Measurements from ENCODE around the gene ANKRD16.
"Not testable (repeated sequence)": the region's sequence is repeated elsewhere in the genome, so short reads cannot be mapped to it uniquely, and the experiment has no call there.

ANKRD16 gene

GRCh38 chr10:5911670-5912069, 22.0 kb upstream of the ANKRD16 start:
- ATAC-seq = no peak
- TF ChIP-seq ZNF70 (CRISPR knock-in tag; IDR thresholded peaks at IDR 0.05) = no peak
- no peak for TF ChIP-seq ZC3H10 (CRISPR knock-in tag; IDR thresholded peaks at IDR 0.05)
- no peak for TF ChIP-seq ZNF8 (CRISPR knock-in tag; IDR thresholded peaks at IDR 0.05)
- no peak for TF ChIP-seq GLIS3 (CRISPR knock-in tag; IDR thresholded peaks at IDR 0.05)
- TF ChIP-seq CSDC2 (CRISPR knock-in tag; IDR thresholded peaks at IDR 0.05) = no peak
- no peak for TF ChIP-seq ZNF565 (CRISPR knock-in tag; conservative IDR thresholded peaks at IDR 0.05; ENCODE audit: low read depth)

- TF ChIP-seq TCF4 (CRISPR knock-in tag; IDR thresholded peaks at IDR 0.05; ENCODE audit: borderline replicate concordance) (no peak), ZFP3 (CRISPR knock-in tag; IDR thresholded peaks at IDR 0.05) (no peak), ZFP30 (CRISPR knock-in tag; IDR thresholded peaks at IDR 0.05) (no peak)
- ATAC-seq = no peak
Observed at GRCh38 chr10:5910323-5911100, 20.8 kb upstream of the ANKRD16 start.

GRCh38 chr10:5908676-5909075, 19.0 kb upstream of the ANKRD16 start:
- ATAC-seq = not testable (repeated sequence)

GRCh38 chr10:5906651-5907050, 17.0 kb upstream of the ANKRD16 start:
- no peak for ATAC-seq
- TF ChIP-seq TSHZ2 (CRISPR knock-in tag; IDR thresholded peaks at IDR 0.05) (no peak), ISL1 (CRISPR knock-in tag; IDR thresholded peaks at IDR 0.05) (no peak), PATZ1 (CRISPR knock-in tag; IDR thresholded peaks at IDR 0.05; ENCODE audit: borderline replicate concordance) (no peak), ZC3H10 (CRISPR knock-in tag; IDR thresholded peaks at IDR 0.05) (no peak), BACH2 (CRISPR knock-in tag; IDR thresholded peaks at IDR 0.05; ENCODE audit: borderline replicate concordance) (no peak), OSR1 (CRISPR knock-in tag; IDR thresholded peaks at IDR 0.05) (no peak), SNAI2 (CRISPR knock-in tag; IDR thresholded peaks at IDR 0.05) (no peak), ZFP30 (CRISPR knock-in tag; IDR thresholded peaks at IDR 0.05) (no peak), ZNF70 (CRISPR knock-in tag; IDR thresholded peaks at IDR 0.05) (no peak), ZFP3 (CRISPR knock-in tag; IDR thresholded peaks at IDR 0.05) (no peak), ESRRG (CRISPR knock-in tag; IDR thresholded peaks at IDR 0.05) (no peak), GLIS3 (CRISPR knock-in tag; IDR thresholded peaks at IDR 0.05) (no peak), ZNF565 (CRISPR knock-in tag; conservative IDR thresholded peaks at IDR 0.05; ENCODE audit: low read depth) (no peak), RARB (CRISPR knock-in tag; IDR thresholded peaks at IDR 0.05) (no peak), ZNF8 (CRISPR knock-in tag; IDR thresholded peaks at IDR 0.05) (no peak), CSRNP3 (CRISPR knock-in tag; IDR thresholded peaks at IDR 0.05) (no peak), TOX (CRISPR knock-in tag; IDR thresholded peaks at IDR 0.05; ENCODE audit: borderline replicate concordance) (no peak), CSDC2 (CRISPR knock-in tag; IDR thresholded peaks at IDR 0.05) (no peak), TCF4 (CRISPR knock-in tag; IDR thresholded peaks at IDR 0.05; ENCODE audit: borderline replicate concordance) (no peak), ARNTL (CRISPR knock-in tag; IDR thresholded peaks at IDR 0.05; ENCODE audit: borderline replicate concordance, low read depth) (no peak)

GRCh38 chr10:5905854-5906507, 16.3 kb upstream of the ANKRD16 start:
- ATAC-seq = no peak
- TF ChIP-seq CSRNP3 (CRISPR knock-in tag; IDR thresholded peaks at IDR 0.05) = no peak
- no peak for TF ChIP-seq ISL1 (CRISPR knock-in tag; IDR thresholded peaks at IDR 0.05)
- no peak for TF ChIP-seq TCF4 (CRISPR knock-in tag; IDR thresholded peaks at IDR 0.05; ENCODE audit: borderline replicate concordance)
- TF ChIP-seq PATZ1 (CRISPR knock-in tag; IDR thresholded peaks at IDR 0.05; ENCODE audit: borderline replicate concordance) = no peak
- TF ChIP-seq RARB (CRISPR knock-in tag; IDR thresholded peaks at IDR 0.05) = no peak
- no peak for TF ChIP-seq ZFP3 (CRISPR knock-in tag; IDR thresholded peaks at IDR 0.05)
- TF ChIP-seq ZFP30 (CRISPR knock-in tag; IDR thresholded peaks at IDR 0.05) = no peak
- no peak for TF ChIP-seq PPARA (CRISPR knock-in tag; IDR thresholded peaks at IDR 0.05; ENCODE audit: borderline replicate concordance)

Data from SK-N-SH treated with all-trans-retinoic acid at 6 μM for 48 hours (cell line).